Measurements from ENCODE around the gene LACTB.

Gene LACTB

DNA sequence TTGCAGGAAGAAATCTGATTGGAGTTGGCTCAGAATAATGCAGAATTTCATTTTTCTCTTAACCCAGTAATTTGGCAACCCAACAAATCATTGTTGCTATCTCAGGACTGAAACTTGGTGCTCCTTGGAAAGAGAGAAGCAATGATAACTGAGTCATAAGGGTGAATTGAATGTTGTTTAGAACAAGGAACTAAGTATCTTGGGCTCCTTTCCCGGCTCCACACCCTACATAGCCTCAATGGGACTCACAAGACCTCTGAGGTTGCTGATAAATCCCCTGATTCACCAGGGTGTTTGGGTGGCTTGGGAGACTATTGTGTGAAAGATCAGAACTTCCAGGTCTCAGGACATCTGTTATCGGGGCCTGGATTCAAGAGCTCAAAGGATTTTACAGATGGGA, 60.0 kb downstream of the LACTB start:
- DNase-seq, result no peak

DNA sequence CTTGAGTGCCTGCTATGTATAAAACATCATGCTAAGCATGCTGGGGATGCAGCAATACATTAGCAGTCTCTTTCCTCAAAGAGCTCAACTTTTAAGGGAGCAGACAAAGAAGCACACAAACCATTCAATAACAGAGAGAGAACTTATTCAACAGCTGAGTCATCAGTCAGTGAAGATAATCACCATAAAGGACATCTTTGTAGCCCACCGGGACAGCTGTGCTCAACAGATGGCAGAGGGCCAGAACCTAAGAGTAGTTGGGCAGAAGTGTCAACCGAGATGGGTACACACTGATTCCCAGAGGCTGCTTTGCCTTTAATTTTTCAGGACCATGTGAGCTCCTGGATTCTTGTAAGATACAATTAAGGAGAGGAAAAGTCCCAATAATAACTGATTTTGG, 63.5 kb downstream of the LACTB start:
- DNase-seq, result no peak

DNA sequence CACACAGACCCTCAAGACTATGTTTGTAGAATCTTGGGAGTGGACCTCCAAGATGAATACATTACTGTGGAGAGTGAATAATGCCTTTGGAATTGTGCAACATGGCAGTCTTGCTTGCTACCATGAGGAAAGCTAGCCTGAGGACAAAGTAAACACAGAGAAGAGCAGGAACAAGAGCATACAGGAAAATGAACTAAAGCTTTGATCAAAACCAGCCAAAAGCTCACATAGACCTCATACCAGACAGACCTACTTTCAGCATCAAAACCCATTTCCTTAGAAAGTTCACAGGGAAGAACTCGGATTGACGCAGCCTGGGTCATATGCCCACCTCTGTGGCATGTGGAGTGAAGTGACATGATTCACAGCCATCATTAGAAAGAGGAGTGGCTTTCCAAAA, 64.4 kb downstream of the LACTB start:
- no peak for DNase-seq

DNA sequence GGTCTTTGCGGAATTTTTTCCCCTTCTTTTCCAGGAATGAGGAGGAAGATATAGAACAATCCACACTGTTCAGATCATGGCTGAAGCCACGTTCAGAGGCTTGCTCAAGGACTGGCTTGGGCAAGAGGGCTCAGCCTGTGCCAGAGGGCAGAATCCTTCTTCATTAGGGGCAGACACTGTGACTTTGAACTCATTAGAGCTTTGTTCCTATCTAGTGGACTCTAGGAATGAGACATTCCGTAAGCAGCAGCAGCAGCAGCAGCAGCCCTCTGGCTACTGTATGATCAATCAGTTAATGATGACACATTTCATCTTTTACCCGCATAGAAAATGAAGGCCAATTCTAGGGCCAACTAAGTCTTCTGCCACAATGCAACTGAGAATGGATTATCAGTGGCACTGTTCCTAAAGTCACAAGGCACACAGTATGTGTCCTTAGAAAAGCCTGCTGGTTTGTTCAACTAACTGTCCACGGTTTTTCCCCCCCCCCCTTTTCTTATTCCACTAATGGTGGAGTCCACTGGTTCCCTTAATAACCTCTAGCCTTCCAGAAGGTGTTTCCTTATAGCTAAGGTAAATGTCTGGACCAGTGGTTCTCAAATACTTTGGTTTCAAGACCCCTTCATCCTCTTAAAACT, 66.0 kb downstream of the LACTB start:
- DNase-seq, result no peak

- DNase-seq, result no peak
Measured at GRCh38 chr15:63188247-63188925, 66.7 kb downstream of the LACTB start.

DNA sequence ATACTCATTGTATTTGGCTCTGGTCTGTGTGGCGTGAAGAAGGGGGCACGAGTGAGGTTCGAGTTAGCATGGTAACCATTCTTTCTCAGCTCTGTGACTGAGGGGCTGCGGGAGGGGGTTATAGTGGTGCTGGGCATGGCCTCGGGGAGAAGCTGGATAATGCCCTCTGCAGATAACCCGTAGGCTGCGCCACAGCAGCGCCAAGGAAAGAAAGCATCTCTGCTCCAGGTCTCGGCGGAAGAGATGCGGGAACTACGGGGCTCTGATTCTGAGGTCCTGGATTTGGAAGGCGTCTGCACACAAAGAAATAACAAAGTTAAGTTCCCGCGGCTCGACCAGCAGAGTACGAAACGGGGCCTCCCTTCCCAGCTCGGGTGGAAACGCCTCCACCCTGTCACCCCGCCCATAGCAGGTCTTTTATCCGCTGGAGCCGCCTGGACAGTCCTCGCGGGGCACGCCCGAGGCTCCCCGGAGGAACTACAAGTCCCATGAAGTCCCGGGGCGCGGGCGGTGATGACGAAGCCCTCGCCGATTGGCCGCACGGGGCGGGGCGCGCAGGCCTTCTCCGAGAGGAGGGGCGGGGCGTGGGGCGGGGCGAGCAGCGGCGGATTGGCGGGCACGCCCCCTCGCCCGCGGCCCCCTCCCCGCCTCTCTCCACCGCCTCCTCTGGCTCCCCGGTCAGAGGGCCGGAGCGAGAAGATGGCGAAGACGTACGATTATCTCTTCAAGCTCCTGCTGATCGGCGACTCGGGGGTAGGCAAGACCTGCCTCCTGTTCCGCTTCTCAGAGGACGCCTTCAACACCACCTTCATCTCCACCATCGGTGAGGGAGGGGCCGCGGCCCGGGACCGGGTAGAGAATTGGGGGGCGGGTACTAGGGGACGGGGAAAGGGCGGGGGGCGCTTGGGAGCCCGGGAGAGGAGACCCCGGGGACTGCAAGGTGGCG, 67.5 kb downstream of the LACTB start, which contains the start of gene RAB8B:
Gene RAB8B, plus strand, starts transcription at position 681 of the 946 bp plus-strand sequence. Its CDS starts 19 bp downstream, at position 700.
- peak; percentile 98 for DNase-seq

- no peak for DNase-seq
Measured at GRCh38 chr15:63189941-63190768, 68.5 kb downstream of the LACTB start.

DNA sequence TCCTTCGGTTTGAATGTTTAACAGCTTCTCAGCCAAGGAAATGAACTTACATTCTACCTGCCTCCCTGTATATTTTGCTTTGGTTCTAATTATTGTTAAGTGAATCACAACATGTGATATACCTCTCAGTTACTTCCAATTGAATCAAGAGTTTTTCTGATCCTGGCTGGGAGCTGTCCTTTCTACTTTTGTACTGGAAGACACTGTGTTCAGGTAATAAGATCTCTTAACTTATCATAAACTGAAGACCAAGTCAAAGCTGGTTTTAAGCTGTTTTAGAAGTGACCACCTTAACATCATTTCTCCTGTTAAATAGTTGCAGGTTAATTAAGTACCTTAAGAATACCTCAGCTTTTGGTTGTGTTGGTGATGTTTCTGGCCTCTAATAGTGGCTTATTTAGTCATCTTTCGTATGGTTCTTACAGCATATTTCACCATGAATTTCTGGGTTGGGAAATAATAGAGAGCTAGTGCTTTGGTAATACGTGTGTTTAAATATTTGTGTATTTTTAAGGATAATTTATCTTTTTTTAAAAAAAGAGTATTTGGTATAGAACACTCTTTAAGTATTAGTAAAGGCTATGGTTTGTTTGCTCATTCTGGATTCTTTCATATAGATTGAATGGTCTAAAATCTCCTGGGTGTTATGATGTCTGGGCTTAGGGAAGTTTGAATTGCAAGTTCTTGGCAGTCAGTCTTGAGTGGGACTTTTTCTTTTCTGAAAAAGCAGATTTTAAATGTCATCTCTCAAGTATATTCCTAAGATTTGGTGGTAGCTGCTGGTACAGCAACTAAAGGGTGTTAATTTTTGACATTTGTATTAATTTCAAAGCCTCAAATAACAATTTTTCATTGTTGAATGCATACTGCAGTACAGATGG, 69.3 kb downstream of the LACTB start:
- DNase-seq, result no peak

All from activated gamma-delta T cell treated with Interleukin-2 at 50 U/mL for 16 hours (primary cell).